A549 (cell line): ENCODE measurements around the gene FKTN.

Experiments
- BHLHE40 ChIP-seq: IDR thresholded peaks from 2 replicates; pipeline ENCODE4 v1.6.1; 2012; ENCODE audit warnings: low read depth, low read length, inconsistent platforms
- CHD2 ChIP-seq: fragments of 150-350 bp; IDR thresholded peaks from 2 replicates; pipeline ENCODE4 v1.6.1; 2014; ENCODE audit warnings: low read length; ENCODE audit not compliant: partially characterized antibody
- CTCF ChIP-seq: fragments of >200 bp; sonication (Bioruptor Twin); formaldehyde crosslinking; IDR thresholded peaks from 3 replicates; pipeline ENCODE4 v1.5.1; 2016
- JUN ChIP-seq, 2 experiments: fragments of >200 bp; sonication (Bioruptor Twin); formaldehyde crosslinking; IDR thresholded peaks; 2 replicates in 1 of 2; 3 replicates in 1 of 2; pipeline ENCODE4 v1.6.1; 2016 to 2017
- MAZ ChIP-seq: fragments of 150-350 bp; IDR thresholded peaks from 2 replicates; pipeline ENCODE4 v1.6.1; 2014; ENCODE audit warnings: antibody characterized with exemption, low read depth, low read length, borderline replicate concordance
- NFE2L2 ChIP-seq: fragments of 150-350 bp; conservative IDR thresholded peaks from 2 replicates; pipeline ENCODE4 v1.6.1; 2014; ENCODE audit warnings: low read length
- POLR2A ChIP-seq: IDR thresholded peaks from 2 replicates; pipeline ENCODE4 v1.6.1; 2012; ENCODE audit warnings: mild to moderate bottlenecking, low read length
- RCOR1 ChIP-seq: fragments of 150-350 bp; IDR thresholded peaks from 2 replicates; pipeline ENCODE4 v1.6.1; 2014; ENCODE audit warnings: antibody characterized with exemption, low read length, low read depth
- REST ChIP-seq: fragments of 200-600 bp; sonication (generic); IDR thresholded peaks from 2 replicates; pipeline ENCODE4 v1.6.1; 2016; ENCODE audit warnings: antibody characterized with exemption, mild to moderate bottlenecking, moderate library complexity
- RFX5 ChIP-seq: fragments of 450-650 bp; IDR thresholded peaks from 2 replicates; pipeline ENCODE4 v1.7.1; 2014; ENCODE audit warnings: antibody characterized with exemption, mild to moderate bottlenecking, moderate library complexity

GRCh38 chr9:105681313-105681712, 123.4 kb downstream of the FKTN start:
- TF ChIP-seq REST (no peak), MAZ (no peak), POLR2A (no peak), JUN (IDR thresholded peaks at IDR 0.05) (no peak), RFX5 (no peak), BHLHE40 (no peak), RCOR1 (no peak), NFE2L2 (no peak), CTCF (no peak), CHD2 (no peak)
